OCI-LY7 (cell line): Measurements from ENCODE around the gene TSPAN11. TPM values are rescaled to one million over a fixed set of nuclear protein-coding genes. Genes with fewer than 3 reads are reported as not detected.

Experiments
- BruUV-seq: library from RNA; stranded (reverse); fragments of 400-500 nt; replicated peaks from 2 replicates; lab custom pipeline; 2021; lab: Mats Ljungman, UMichigan
- CTCF ChIA-PET: fragments of 300-600 bp; sonication (Branson Sonifier 250); formaldehyde crosslinking; loops from one replicate; lab custom pipeline; 2022; ENCODE audit warnings: antibody characterized with exemption; ENCODE audit not compliant: unreplicated experiment; lab: Charles Lee
- POLR2A ChIA-PET: fragments of 300-600 bp; sonication (Branson Sonifier 250); formaldehyde crosslinking; loops from one replicate; lab custom pipeline; 2022; ENCODE audit warnings: antibody characterized with exemption; lab: Charles Lee
- DNase-seq: peaks from one replicate; pipeline ENCODE4 v3.0.0-alpha.2; 2015; ENCODE audit warnings: low spot score
- H2AFZ ChIP-seq: fragments of 200-600 bp; sonication (generic), shearing (Covaris generic); 2 replicates; pipeline ENCODE4 v1.6.1; 2014; ENCODE audit warnings: mild to moderate bottlenecking, antibody characterized with exemption, low read length, moderate library complexity
- H3K27ac ChIP-seq: fragments of 200-600 bp; sonication (generic); 2 replicates; pipeline ENCODE4 v1.5.1; 2014; ENCODE audit warnings: mixed run types, low read depth, mild to moderate bottlenecking, moderate library complexity, low read length, inconsistent platforms; ENCODE audit not compliant: poor library complexity, severe bottlenecking
- H3K36me3 ChIP-seq: fragments of 200-600 bp; sonication (generic); 2 replicates; pipeline ENCODE4 v1.6.1; 2014; ENCODE audit warnings: mild to moderate bottlenecking, antibody characterized with exemption, low read length, moderate library complexity, mixed read lengths; ENCODE audit not compliant: insufficient read depth
- H3K4me1 ChIP-seq: fragments of 200-600 bp; sonication (generic); 2 replicates; pipeline ENCODE4 v1.5.1; 2014; ENCODE audit warnings: mild to moderate bottlenecking, low read length; ENCODE audit not compliant: insufficient read depth, poor library complexity, severe bottlenecking
- H3K4me2 ChIP-seq: fragments of 200-600 bp; sonication (generic); 2 replicates; pipeline ENCODE4 v1.6.1; 2014; ENCODE audit warnings: mild to moderate bottlenecking, low read length
- H3K4me3 ChIP-seq: fragments of 200-600 bp; sonication (generic); 2 replicates; pipeline ENCODE4 v1.5.1; 2014; ENCODE audit warnings: mild to moderate bottlenecking, low read depth, low read length; ENCODE audit not compliant: poor library complexity, severe bottlenecking
- H3K79me2 ChIP-seq: fragments of 200-600 bp; sonication (generic); 2 replicates; pipeline ENCODE4 v1.6.1; 2016; ENCODE audit warnings: low read depth, mild to moderate bottlenecking, low read length, moderate library complexity, mixed read lengths; ENCODE audit not compliant: insufficient read depth
- H3K9me2 ChIP-seq: fragments of 200-600 bp; sonication (generic); 2 replicates; pipeline ENCODE4 v1.6.1; 2016; ENCODE audit warnings: mild to moderate bottlenecking, low read length, mixed read lengths; ENCODE audit not compliant: insufficient read depth
- H3K9me3 ChIP-seq: fragments of 200-600 bp; sonication (generic); 2 replicates; pipeline ENCODE4 v1.6.1; 2014; ENCODE audit warnings: mild to moderate bottlenecking, mixed run types, low read length, mixed read lengths
- H4K20me1 ChIP-seq: fragments of 200-600 bp; sonication (generic); 2 replicates; pipeline ENCODE4 v1.6.1; 2014; ENCODE audit warnings: mild to moderate bottlenecking, antibody characterized with exemption, low read length, moderate library complexity, mixed read lengths; ENCODE audit not compliant: insufficient read depth
- EZH2phosphoT487 ChIP-seq: fragments of 200-600 bp; sonication (generic); IDR thresholded peaks from 2 replicates; pipeline ENCODE4 v1.6.1; 2018; ENCODE audit warnings: low read depth, borderline replicate concordance, mild to moderate bottlenecking, mixed run types, antibody characterized with exemption, low read length, moderate library complexity, mixed read lengths
- intact Hi-C: fragments of 100-400 bp; cut with micrococcal nuclease; formaldehyde crosslinking; loops from one replicate; pipeline ENCODE4 v1.10.0; 2022; ENCODE audit not compliant: unreplicated experiment
- total RNA-seq, 2 experiments: library from RNA; depleted of rRNA in 1 of 2; stranded (reverse); fragments of >200 nt in 1 of 2; shearing (Covaris generic) in 1 of 2; gene quantifications; 2 replicates each; pipeline ENCODE4 v1.2.3, GENCODE V29; 2014 to 2022
- TF ChIP-seq, protein P1 (sequence below): fragments of 200-600 bp; sonication (generic); conservative IDR thresholded peaks from 2 replicates; pipeline ENCODE4 v1.5.1; 2014; ENCODE audit warnings: mild to moderate bottlenecking, antibody characterized with exemption, low read length, moderate library complexity, mixed read lengths

TSPAN11 gene
- total RNA-seq, 2 experiments from 2014 or later: not detected

DNA sequence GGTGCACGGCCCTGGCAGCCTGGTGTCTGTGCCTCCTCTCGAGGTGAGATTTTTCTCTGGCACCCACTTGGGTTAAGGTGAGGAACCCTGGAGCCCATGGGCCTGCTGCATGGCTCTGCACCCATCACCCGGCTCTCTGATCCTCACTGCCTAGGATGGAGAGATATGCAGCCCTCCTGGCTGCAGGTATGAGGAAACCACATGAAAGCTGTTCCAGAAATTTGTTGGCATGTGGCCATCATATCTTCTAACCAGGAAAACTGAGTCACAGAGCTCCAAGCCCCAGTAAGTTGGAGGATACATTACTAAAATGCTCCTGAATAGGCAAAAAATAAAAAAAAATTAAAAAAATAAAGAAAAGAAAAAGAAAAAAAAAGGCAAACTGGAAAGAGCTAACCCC, 107.8 kb downstream of the TSPAN11 start:
- H3K9me3 ChIP-seq: no peaks in the 10 kb centered on the region
- H3K4me3 ChIP-seq: no peak overlapping the region
- H3K36me3 ChIP-seq: no peaks in the 10 kb centered on the region
- TF ChIP-seq EZH2phosphoT487: no peak
- TF ChIP-seq, protein P1, sequence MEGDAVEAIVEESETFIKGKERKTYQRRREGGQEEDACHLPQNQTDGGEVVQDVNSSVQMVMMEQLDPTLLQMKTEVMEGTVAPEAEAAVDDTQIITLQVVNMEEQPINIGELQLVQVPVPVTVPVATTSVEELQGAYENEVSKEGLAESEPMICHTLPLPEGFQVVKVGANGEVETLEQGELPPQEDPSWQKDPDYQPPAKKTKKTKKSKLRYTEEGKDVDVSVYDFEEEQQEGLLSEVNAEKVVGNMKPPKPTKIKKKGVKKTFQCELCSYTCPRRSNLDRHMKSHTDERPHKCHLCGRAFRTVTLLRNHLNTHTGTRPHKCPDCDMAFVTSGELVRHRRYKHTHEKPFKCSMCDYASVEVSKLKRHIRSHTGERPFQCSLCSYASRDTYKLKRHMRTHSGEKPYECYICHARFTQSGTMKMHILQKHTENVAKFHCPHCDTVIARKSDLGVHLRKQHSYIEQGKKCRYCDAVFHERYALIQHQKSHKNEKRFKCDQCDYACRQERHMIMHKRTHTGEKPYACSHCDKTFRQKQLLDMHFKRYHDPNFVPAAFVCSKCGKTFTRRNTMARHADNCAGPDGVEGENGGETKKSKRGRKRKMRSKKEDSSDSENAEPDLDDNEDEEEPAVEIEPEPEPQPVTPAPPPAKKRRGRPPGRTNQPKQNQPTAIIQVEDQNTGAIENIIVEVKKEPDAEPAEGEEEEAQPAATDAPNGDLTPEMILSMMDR: no peak
- no peak for DNase-seq
- no TSS peak for BruUV-seq
- ChIA-PET CTCF (no interaction called here), POLR2A (interaction anchor here (1.4 to 5.2 kb wide), 3 partner anchors 12 to 182 kb away, joined by 4 to 49 read pairs (median 4); no protein-coding TSS in a partner anchor)
- no peaks in the 10 kb centered on the region for H3K9me2 ChIP-seq
- no peak overlapping the region for H3K4me2 ChIP-seq
- H3K27ac ChIP-seq: no peak overlapping the region
- H4K20me1 ChIP-seq: no peaks in the 10 kb centered on the region
- intact Hi-C loops: no loop called here
- H2AFZ ChIP-seq: no peak overlapping the region
- no peaks in the 10 kb centered on the region for H3K79me2 ChIP-seq
- peaks cover 56% of the 10 kb centered on the region for H3K4me1 ChIP-seq

DNA sequence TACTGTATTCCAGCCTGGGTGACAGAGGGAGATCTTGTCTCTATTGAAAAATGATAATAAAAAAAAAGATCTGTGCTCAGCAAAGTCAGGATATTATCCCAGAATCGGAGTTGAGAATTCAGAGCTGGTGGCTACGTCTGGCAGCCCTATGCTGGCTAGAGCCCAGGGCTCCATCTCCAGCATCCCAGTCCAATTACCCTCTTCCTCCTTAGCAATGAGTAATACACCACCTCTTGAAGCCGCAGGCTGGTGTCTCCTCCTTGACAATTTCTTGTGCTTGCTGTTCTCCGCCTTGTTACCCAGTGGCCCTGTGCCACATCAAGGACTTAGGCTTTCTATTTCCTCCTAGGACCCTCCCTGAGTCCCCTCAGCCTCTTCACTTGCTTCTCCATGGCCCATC, 108.7 kb downstream of the TSPAN11 start:
- H4K20me1 ChIP-seq: no peaks in the 10 kb centered on the region
- POLR2A ChIA-PET: interaction anchor here (0.8 to 1.5 kb wide), 3 partner anchors 9 to 183 kb away, joined by 3 to 4 read pairs (median 4); no protein-coding TSS in a partner anchor
- BruUV-seq: no TSS peak
- H3K9me2 ChIP-seq: no peaks in the 10 kb centered on the region
- no peak for DNase-seq
- no peaks in the 10 kb centered on the region for H3K36me3 ChIP-seq
- H3K9me3 ChIP-seq: no peaks in the 10 kb centered on the region
- H3K4me2 ChIP-seq: no peak overlapping the region
- no peak overlapping the region for H3K4me3 ChIP-seq
- H3K4me1 ChIP-seq: peaks cover 47% of the 10 kb centered on the region
- H3K79me2 ChIP-seq: no peaks in the 10 kb centered on the region
- TF ChIP-seq EZH2phosphoT487: no peak
- TF ChIP-seq, protein P1: no peak
- H2AFZ ChIP-seq: no peak overlapping the region
- CTCF ChIA-PET: no interaction called here
- no peak overlapping the region for H3K27ac ChIP-seq
- intact Hi-C loops: no loop called here

DNA sequence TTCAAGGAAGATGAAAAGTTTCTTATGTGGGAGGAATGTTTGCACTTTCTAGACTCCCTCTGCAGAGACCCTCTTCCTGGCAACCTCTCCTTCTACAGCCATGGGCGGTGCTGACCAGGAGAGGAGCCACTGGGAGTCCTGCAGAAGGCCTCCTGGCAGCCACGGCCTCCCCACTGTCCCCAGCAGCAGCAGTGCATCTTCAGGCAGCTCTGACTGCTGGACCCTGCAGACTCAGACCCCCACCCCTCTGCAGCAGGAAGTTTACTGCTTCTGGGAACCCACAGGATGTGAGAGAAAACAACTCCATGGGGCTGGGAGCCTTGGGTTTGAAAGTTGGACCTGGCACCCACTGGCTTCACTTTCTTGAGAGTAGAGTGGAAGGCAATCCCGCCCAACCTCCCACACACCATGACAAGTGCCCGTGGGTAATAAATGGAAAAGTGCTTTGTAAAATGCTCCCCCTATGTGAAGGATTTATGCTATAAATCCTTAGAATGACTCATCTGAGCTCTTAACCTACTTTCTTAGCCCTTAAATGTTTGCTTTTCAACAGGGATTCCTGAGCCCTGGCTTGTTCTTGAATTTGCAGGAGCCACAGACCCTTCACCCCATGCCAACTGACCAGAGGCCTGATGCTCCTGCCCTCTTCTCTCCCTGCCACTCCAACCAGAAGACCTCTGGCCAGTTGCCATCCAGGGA, 109.6 kb downstream of the TSPAN11 start:
- no peaks in the 10 kb centered on the region for H3K79me2 ChIP-seq
- CTCF ChIA-PET: interaction anchor here (0.8 kb wide), 1 partner anchor 16 kb away, joined by 3 read pairs; no protein-coding TSS in a partner anchor

More for the DNA sequence above, 109.6 kb downstream of the TSPAN11 start:
- intact Hi-C loops: no loop called here
- no peak for TF ChIP-seq EZH2phosphoT487
- TF ChIP-seq, protein P1: no peak
- BruUV-seq: no TSS peak
- POLR2A ChIA-PET: interaction anchor here (0.6 to 1.5 kb wide), 3 partner anchors 10 to 1652 kb away, joined by 3 to 4 read pairs (median 3); no protein-coding TSS in a partner anchor
- DNase-seq: no peak
- Histone ChIP-seq H3K36me3 (no peaks in the 10 kb centered on the region), H3K27ac (no peak overlapping the region), H3K9me2 (no peaks in the 10 kb centered on the region), H3K4me3 (no peak overlapping the region), H3K9me3 (no peaks in the 10 kb centered on the region), H3K4me2 (0 out of 2 replicates have a peak overlapping the region, but pooled peaks have one; percentile 1), H3K4me1 (peaks cover 38% of the 10 kb centered on the region), H4K20me1 (no peaks in the 10 kb centered on the region), H2AFZ (no peak overlapping the region)
